ENCODE measurements around the gene ZC3H13.

DNA sequence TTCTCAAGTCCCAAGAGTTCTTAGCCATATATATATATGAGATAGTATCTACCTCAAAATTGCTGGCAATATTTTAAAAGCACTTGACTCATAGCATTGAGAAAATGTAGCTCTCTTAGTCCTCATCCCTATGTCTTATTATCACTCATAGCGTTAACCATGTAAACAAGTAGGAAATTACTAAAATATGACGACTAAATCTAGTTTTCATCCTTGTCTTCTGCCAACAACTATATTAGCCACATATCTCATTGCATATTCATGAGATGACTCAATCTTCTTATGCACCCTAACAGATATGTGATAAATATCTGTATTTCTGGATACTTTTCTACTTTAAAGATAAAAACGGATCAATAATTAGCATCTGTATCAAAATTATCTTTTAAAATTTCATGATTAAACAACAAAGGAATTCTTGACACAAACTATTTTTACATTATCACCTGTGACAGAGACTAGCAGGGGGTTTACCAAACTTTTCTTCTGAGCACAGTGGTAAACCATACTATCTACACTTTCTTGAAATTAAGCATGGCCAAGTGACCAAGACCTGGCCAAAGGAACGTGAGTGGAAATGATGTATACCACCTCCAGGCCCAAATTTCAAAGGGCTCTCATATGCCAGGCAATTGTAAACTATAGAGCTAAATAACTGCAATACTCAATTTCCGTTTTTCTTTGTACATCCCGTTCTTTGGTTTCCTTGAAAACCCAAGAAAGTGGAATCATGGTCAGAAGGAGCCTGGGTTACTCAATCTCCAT is 45.7 kb downstream of the ZC3H13 start:
- TF ChIP-seq, protein P1, sequence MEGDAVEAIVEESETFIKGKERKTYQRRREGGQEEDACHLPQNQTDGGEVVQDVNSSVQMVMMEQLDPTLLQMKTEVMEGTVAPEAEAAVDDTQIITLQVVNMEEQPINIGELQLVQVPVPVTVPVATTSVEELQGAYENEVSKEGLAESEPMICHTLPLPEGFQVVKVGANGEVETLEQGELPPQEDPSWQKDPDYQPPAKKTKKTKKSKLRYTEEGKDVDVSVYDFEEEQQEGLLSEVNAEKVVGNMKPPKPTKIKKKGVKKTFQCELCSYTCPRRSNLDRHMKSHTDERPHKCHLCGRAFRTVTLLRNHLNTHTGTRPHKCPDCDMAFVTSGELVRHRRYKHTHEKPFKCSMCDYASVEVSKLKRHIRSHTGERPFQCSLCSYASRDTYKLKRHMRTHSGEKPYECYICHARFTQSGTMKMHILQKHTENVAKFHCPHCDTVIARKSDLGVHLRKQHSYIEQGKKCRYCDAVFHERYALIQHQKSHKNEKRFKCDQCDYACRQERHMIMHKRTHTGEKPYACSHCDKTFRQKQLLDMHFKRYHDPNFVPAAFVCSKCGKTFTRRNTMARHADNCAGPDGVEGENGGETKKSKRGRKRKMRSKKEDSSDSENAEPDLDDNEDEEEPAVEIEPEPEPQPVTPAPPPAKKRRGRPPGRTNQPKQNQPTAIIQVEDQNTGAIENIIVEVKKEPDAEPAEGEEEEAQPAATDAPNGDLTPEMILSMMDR (IDR thresholded peaks at IDR 0.05), result no peak
- TF ChIP-seq POLR2A (IDR thresholded peaks at IDR 0.05), result no peak

All from adrenal gland (tissue), 5 donors.